GM10266 (cell line): ENCODE measurements around the gene NOD1.

Source experiments
- DNase-seq: peaks from one replicate; pipeline ENCODE4 v3.0.0; 2012; ENCODE audit errors: extremely low spot score
- TF ChIP-seq, protein P1 (sequence below): IDR thresholded peaks from 2 replicates; pipeline ENCODE4 v1.5.1; 2012; ENCODE audit warnings: mild to moderate bottlenecking, low read depth; ENCODE audit not compliant: control insufficient read depth, insufficient read depth; ENCODE audit errors: missing control alignments

The NOD1 gene

DNA sequence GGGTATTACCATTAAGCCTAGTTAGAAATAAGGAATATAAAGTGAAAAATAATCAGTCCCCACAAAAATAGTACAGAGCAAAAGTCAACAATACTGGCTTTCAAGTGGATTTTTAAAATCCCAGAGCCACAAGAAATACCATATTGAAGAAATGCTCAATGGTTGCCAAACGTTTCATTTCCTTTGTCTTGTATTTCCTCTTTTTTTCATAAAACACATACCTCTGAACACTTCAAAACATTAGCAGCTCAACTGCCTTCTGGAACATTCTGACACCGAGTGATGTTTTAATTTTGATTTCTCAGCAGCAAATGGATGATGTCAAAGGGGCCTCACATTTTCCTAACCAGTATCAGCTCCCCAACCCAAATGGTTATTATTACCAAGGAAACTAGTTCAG, 10.5 kb downstream of the NOD1 start:
- TF ChIP-seq, protein P1, sequence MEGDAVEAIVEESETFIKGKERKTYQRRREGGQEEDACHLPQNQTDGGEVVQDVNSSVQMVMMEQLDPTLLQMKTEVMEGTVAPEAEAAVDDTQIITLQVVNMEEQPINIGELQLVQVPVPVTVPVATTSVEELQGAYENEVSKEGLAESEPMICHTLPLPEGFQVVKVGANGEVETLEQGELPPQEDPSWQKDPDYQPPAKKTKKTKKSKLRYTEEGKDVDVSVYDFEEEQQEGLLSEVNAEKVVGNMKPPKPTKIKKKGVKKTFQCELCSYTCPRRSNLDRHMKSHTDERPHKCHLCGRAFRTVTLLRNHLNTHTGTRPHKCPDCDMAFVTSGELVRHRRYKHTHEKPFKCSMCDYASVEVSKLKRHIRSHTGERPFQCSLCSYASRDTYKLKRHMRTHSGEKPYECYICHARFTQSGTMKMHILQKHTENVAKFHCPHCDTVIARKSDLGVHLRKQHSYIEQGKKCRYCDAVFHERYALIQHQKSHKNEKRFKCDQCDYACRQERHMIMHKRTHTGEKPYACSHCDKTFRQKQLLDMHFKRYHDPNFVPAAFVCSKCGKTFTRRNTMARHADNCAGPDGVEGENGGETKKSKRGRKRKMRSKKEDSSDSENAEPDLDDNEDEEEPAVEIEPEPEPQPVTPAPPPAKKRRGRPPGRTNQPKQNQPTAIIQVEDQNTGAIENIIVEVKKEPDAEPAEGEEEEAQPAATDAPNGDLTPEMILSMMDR = no peak
- no peak for DNase-seq

DNA sequence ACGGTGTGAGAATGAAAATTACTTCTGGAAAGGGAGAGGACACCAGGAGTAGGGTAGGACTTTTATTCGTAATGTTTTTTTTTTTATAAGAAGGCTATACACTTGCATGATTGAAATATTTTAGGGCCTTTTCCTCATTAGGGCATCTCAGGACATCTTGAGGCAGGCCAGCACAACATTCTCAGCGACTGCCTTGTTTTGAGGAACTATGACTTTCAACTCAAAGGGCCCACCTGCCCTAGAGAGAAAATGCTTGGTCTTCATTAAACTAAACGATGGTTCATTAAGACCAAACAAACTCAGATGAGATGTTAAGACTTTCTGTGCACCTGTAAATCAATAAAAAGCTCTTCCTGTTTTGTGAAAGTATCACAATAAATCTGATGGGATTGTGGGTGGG, 11.3 kb downstream of the NOD1 start:
- TF ChIP-seq, protein P1 = no peak
- DNase-seq = no peak

DNA sequence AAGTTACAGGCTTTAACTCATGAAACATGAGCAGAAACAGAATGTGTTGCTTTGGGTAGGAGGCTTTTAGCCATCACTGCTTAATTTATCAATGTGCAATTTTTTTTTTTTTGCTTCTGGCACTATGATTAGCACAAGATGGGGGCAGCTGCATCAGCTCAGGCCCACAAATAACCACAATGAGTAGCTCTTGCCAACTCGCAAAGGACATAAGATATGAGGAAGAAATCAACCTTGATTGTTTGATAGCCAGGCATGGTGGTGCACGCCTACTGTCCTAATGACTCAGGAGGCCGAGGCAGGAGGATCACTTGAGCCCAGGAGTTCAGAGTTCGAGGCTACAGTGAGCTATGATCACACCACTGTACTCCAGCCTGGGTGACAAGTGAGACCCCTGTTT, 12.3 kb downstream of the NOD1 start:
- TF ChIP-seq, protein P1 = no peak
- DNase-seq = no peak

DNA sequence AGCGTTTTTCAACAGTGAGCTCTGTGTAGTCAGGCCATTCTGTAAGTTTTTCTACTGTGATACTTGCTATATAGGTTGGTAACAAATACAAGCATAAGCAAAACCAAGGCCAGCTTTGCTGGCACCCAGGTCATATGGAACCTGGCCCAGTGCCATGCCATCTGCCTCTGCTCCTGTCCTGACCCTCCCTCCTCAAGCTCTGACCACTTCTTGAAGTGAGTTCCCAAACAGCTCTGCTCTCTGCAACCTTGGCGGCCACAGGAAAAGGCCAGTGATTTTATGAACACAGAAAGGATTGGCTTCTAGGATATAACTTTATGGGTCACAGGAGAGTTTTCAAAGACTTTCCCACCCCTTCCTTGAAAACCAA, 12.8 kb downstream of the NOD1 start:
- DNase-seq = no peak
- TF ChIP-seq, protein P1 = no peak

DNA sequence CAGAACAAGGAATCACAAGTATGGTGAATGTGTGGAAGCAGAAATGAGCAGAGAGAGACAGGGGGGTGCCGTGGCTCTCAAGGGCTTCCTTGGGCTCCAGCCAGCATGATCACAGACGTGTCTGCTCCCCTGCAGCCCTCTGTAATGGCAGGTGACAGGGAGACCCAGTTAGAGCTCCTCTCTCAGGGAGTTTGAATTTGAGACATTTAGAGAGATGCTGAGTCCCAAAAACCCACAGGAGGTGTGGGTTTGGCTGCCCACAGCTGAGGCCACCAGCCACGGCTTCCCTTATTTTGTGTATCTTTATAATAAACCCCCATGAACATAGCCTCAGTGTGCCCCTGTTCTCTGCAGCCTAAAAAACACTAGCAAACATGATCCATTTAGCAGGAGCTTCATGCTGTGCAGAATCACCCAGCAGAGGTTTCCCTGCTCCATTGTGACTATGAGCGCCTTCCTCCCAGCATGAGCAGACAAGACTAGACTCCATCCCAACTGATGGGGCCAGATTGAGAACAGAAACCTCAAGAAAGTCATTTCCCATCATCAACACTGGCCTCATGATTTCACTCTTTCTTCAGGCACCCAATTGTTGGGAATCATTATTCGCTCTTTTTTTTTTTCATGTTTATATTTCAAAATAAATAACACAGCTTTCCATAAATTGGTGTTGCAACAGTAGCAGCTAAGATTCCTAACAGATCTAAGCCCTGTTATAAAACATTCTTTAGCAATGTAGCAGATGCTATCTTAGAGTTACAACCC, 13.4 kb downstream of the NOD1 start:
- TF ChIP-seq, protein P1 = no peak
- DNase-seq = no peak

DNA sequence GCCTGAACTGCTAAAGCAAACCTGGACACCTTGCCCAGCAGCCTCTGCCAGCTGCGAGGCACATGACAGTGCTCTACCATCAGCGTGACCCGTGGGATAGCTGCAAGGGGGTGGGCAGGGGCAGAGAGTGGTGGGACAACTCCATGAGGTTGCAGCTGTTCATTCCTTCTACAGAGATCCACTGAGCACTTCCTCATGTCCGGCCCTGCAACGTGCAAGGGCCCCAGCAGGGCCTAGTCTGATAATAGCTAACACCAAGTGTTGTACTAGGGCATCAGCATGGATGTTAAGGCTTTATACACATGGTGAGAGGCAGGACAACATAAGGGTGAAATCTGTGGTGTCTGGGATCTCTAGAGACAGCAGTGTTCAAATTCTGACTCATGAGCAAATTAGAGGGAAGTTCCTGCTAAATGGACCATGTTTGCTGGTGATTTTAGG, 14.3 kb downstream of the NOD1 start:
- TF ChIP-seq, protein P1 = no peak
- no peak for DNase-seq

DNA sequence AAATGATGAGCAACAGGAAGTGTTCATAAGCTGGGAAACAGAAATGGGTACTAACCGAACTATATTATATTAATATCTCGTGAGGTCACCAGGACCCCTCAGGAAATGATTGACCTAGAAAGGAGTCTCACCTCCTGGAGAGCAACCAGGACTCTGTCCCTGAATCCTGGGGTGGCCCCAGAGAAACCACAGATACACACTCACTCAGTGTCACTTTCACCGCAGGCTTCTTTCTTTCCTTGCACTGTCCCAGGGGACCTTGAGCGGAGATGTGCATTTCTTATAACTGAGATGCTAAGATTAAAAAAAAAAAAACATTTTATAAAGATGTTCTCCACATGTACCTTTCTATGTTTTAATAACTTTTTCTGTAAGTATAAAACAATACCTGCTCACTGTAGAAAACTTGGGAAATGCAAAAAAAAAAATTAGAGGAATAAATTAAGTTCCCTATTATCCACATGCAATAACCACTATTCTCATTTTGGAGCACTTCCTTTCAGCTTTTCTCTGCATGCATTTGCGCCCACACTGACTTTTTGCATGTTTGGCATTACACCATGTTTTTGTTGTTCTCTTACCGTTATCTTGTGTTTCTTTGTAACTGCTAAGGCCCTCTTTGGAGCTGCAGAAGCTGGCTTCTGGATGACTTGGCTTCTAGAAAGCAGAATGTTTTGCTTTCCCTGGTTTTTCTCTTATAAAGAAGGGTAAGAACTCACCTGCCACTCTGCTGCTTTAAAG, 15.0 kb downstream of the NOD1 start:
- peak; percentile 47 for DNase-seq
- TF ChIP-seq, protein P1 = no peak
